ENCODE data around the gene MEGF6.

Gene MEGF6

GRCh38 chr1:3578433-3578805, 32.9 kb downstream of the MEGF6 start:
- no peak overlapping the region for H3K18ac ChIP-seq (ENCODE audit: low read depth in 1 of 2, low read length in 2 of 2)
- no peak overlapping the region for H3K4ac ChIP-seq (ENCODE audit: low read depth in 1 of 2, low read length in 2 of 2)
- no peak overlapping the region for H3K9ac ChIP-seq (ENCODE audit: low read length)
- no peak overlapping the region for H2AK5ac ChIP-seq (ENCODE audit: low read length, severe bottlenecking)
- H3K9me3 ChIP-seq (ENCODE audit: control insufficient read depth, low read length), result no peaks in the 10 kb centered on the region
- H3K36me3 ChIP-seq (ENCODE audit: control insufficient read depth in 1 of 2, insufficient read depth in 2 of 2, low read depth in 1 of 2, low read length in 2 of 2), result no peaks in the 10 kb centered on the region
- no peak overlapping the region for H3K27ac ChIP-seq (ENCODE audit: low read length, poor library complexity, severe bottlenecking)
- no peak overlapping the region for H3K4me3 ChIP-seq (ENCODE audit: insufficient read depth in 1 of 2, low read depth in 1 of 2, low read length in 2 of 2)
- no peak overlapping the region for H2BK12ac ChIP-seq (ENCODE audit: low read length in 2 of 2)
- no peak overlapping the region for H2BK120ac ChIP-seq (ENCODE audit: low read depth, low read length)
- DNase-seq, result no peak
- no peaks in the 10 kb centered on the region for H3K79me1 ChIP-seq (replicated peaks; ENCODE audit: low read length, poor library complexity, severe bottlenecking)
- no peak overlapping the region for H2BK5ac ChIP-seq (ENCODE audit: low read depth, low read length, poor library complexity, severe bottlenecking)
- H2AFZ ChIP-seq (ENCODE audit: low read depth, low read length), result no peak overlapping the region
- H3K4me1 ChIP-seq (ENCODE audit: control insufficient read depth, insufficient read depth, low read depth, low read length), result peaks cover 1% of the 10 kb centered on the region
- no peak overlapping the region for H3K23ac ChIP-seq (ENCODE audit: low read length in 2 of 2)
- no peak overlapping the region for H3K4me2 ChIP-seq (ENCODE audit: low read length, poor library complexity, severe bottlenecking)
- H3K14ac ChIP-seq (ENCODE audit: low read length in 2 of 2), result no peak overlapping the region
- no peak overlapping the region for H2BK15ac ChIP-seq (ENCODE audit: low read depth, poor library complexity, severe bottlenecking)
- no peak overlapping the region for H4K8ac ChIP-seq (ENCODE audit: low read length)
- 78% methylated on average over 8 of the region's 8 CpGs for WGBS
- peaks cover 9 to 34% of the 10 kb centered on the region in 2 experiments for H3K27me3 ChIP-seq (ENCODE audit: control insufficient read depth in 1 of 2, insufficient read depth in 1 of 2, low read length in 2 of 2)
- no peak overlapping the region for H4K91ac ChIP-seq (ENCODE audit: low read length)

DNA sequence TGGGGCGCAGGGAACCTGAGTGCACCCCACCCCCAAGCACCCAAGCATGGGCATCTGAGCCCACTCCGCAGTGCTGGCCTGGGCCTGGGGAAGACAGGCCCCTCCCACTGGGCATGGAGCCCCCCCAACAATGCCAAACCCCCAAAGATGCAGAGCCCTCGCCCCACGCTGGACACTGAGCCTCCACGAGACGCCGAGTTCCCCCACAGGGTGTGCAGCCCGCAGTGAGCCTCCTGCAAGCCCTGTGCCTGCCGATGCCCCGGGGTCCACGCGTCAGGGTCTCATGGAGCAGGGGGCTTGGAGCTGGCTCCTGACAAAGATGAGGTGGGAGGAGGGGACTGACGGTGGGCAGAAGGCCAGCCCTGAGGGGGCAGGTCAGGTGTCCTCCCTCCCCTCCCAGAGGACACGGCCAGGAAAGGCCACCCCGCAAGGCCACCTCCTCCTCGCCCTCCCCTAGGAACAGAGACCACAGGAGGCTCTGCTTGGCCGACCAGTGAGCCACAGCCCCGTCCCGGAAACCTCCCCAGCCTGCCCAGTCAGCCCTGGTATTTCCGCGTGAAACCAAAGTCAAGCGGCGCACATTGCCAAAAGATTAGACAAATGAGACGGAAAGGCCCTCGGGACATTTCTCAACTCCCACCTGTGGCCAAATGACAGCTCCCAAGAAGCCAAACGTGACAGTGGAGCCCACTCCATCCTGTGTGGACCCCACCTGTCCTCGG, 33.4 kb downstream of the MEGF6 start:
- Histone ChIP-seq H3K4me2 (ENCODE audit: low read length, poor library complexity, severe bottlenecking) (no peak overlapping the region), H3K4me1 (ENCODE audit: control insufficient read depth, insufficient read depth, low read depth, low read length) (peaks cover 1% of the 10 kb centered on the region), H3K9ac (ENCODE audit: low read length) (no peak overlapping the region), H2AFZ (ENCODE audit: low read depth, low read length) (no peak overlapping the region), H2AK5ac (ENCODE audit: low read length, severe bottlenecking) (no peak overlapping the region), H3K23ac (ENCODE audit: low read length in 2 of 2) (no peak overlapping the region), H3K14ac (ENCODE audit: low read length in 2 of 2) (no peak overlapping the region), H3K36me3 (ENCODE audit: control insufficient read depth in 1 of 2, insufficient read depth in 2 of 2, low read depth in 1 of 2, low read length in 2 of 2) (no peaks in the 10 kb centered on the region), H3K79me1 (replicated peaks; ENCODE audit: low read length, poor library complexity, severe bottlenecking) (no peaks in the 10 kb centered on the region), H4K91ac (ENCODE audit: low read length) (no peak overlapping the region), H3K27ac (ENCODE audit: low read length, poor library complexity, severe bottlenecking) (no peak overlapping the region), H2BK12ac (ENCODE audit: low read length in 2 of 2) (no peak overlapping the region), H3K9me3 (ENCODE audit: control insufficient read depth, low read length) (no peaks in the 10 kb centered on the region), H2BK5ac (ENCODE audit: low read depth, low read length, poor library complexity, severe bottlenecking) (no peak overlapping the region), H3K4ac (ENCODE audit: low read depth in 1 of 2, low read length in 2 of 2) (no peak overlapping the region), H2BK120ac (ENCODE audit: low read depth, low read length) (no peak overlapping the region), H2BK15ac (ENCODE audit: low read depth, poor library complexity, severe bottlenecking) (no peak overlapping the region), H3K4me3 (ENCODE audit: insufficient read depth in 1 of 2, low read depth in 1 of 2, low read length in 2 of 2) (no peak overlapping the region), H4K8ac (ENCODE audit: low read length) (no peak overlapping the region), H3K18ac (ENCODE audit: low read depth in 1 of 2, low read length in 2 of 2) (no peak overlapping the region), H3K27me3 (ENCODE audit: control insufficient read depth in 1 of 2, insufficient read depth in 1 of 2, low read length in 2 of 2) (peaks cover 9 to 39% of the 10 kb centered on the region in 2 experiments)
- 83% methylated on average over 23 of the region's 27 CpGs for WGBS
- no peak for DNase-seq

GRCh38 chr1:3577300-3577699, 34.0 kb downstream of the MEGF6 start:
- 93% methylated on average over 7 of the region's 7 CpGs for WGBS

GRCh38 chr1:3575993-3576392, 35.3 kb downstream of the MEGF6 start:
- WGBS, result 93% methylated on average over 12 of the region's 15 CpGs

More at GRCh38 chr1:3577300-3577699, 34.0 kb downstream of the MEGF6 start:
- Histone ChIP-seq H3K4me3 (ENCODE audit: insufficient read depth in 1 of 2, low read depth in 1 of 2, low read length in 2 of 2) (no peak overlapping the region), H2AFZ (ENCODE audit: low read depth, low read length) (no peak overlapping the region), H2BK12ac (ENCODE audit: low read length in 2 of 2) (no peak overlapping the region), H3K79me1 (replicated peaks; ENCODE audit: low read length, poor library complexity, severe bottlenecking) (no peaks in the 10 kb centered on the region), H3K9me3 (ENCODE audit: control insufficient read depth, low read length) (no peaks in the 10 kb centered on the region), H3K4me2 (ENCODE audit: low read length, poor library complexity, severe bottlenecking) (no peak overlapping the region), H3K4me1 (ENCODE audit: control insufficient read depth, insufficient read depth, low read depth, low read length) (peaks cover 1% of the 10 kb centered on the region), H3K18ac (ENCODE audit: low read depth in 1 of 2, low read length in 2 of 2) (no peak overlapping the region), H4K8ac (ENCODE audit: low read length) (no peak overlapping the region), H2BK120ac (ENCODE audit: low read depth, low read length) (no peak overlapping the region), H3K36me3 (ENCODE audit: control insufficient read depth in 1 of 2, insufficient read depth in 2 of 2, low read depth in 1 of 2, low read length in 2 of 2) (no peaks in the 10 kb centered on the region), H3K4ac (ENCODE audit: low read depth in 1 of 2, low read length in 2 of 2) (no peak overlapping the region), H4K91ac (ENCODE audit: low read length) (no peak overlapping the region), H3K23ac (ENCODE audit: low read length in 2 of 2) (no peak overlapping the region), H2BK5ac (ENCODE audit: low read depth, low read length, poor library complexity, severe bottlenecking) (no peak overlapping the region), H3K9ac (ENCODE audit: low read length) (no peak overlapping the region), H3K27me3 (ENCODE audit: control insufficient read depth in 1 of 2, insufficient read depth in 1 of 2, low read length in 2 of 2) (peaks cover 9 to 37% of the 10 kb centered on the region in 2 experiments), H2AK5ac (ENCODE audit: low read length, severe bottlenecking) (no peak overlapping the region), H3K27ac (ENCODE audit: low read length, poor library complexity, severe bottlenecking) (no peak overlapping the region), H3K14ac (ENCODE audit: low read length in 2 of 2) (no peak overlapping the region), H2BK15ac (ENCODE audit: low read depth, poor library complexity, severe bottlenecking) (no peak overlapping the region)
- DNase-seq, result no peak

More at GRCh38 chr1:3575993-3576392, 35.3 kb downstream of the MEGF6 start:
- Histone ChIP-seq H3K4me3 (ENCODE audit: insufficient read depth in 1 of 2, low read depth in 1 of 2, low read length in 2 of 2) (no peak overlapping the region), H2AFZ (ENCODE audit: low read depth, low read length) (no peak overlapping the region), H3K27ac (ENCODE audit: low read length, poor library complexity, severe bottlenecking) (no peak overlapping the region), H2BK120ac (ENCODE audit: low read depth, low read length) (no peak overlapping the region), H2BK15ac (ENCODE audit: low read depth, poor library complexity, severe bottlenecking) (no peak overlapping the region), H3K36me3 (ENCODE audit: control insufficient read depth in 1 of 2, insufficient read depth in 2 of 2, low read depth in 1 of 2, low read length in 2 of 2) (no peaks in the 10 kb centered on the region), H3K79me1 (replicated peaks; ENCODE audit: low read length, poor library complexity, severe bottlenecking) (no peaks in the 10 kb centered on the region), H3K9me3 (ENCODE audit: control insufficient read depth, low read length) (no peaks in the 10 kb centered on the region), H3K4me2 (ENCODE audit: low read length, poor library complexity, severe bottlenecking) (no peak overlapping the region), H2AK5ac (ENCODE audit: low read length, severe bottlenecking) (no peak overlapping the region), H2BK5ac (ENCODE audit: low read depth, low read length, poor library complexity, severe bottlenecking) (no peak overlapping the region), H3K4ac (ENCODE audit: low read depth in 1 of 2, low read length in 2 of 2) (no peak overlapping the region), H3K23ac (ENCODE audit: low read length in 2 of 2) (no peak overlapping the region), H3K14ac (ENCODE audit: low read length in 2 of 2) (no peak overlapping the region), H4K8ac (ENCODE audit: low read length) (no peak overlapping the region), H3K18ac (ENCODE audit: low read depth in 1 of 2, low read length in 2 of 2) (no peak overlapping the region), H2BK12ac (ENCODE audit: low read length in 2 of 2) (no peak overlapping the region), H3K4me1 (ENCODE audit: control insufficient read depth, insufficient read depth, low read depth, low read length) (peaks cover 1% of the 10 kb centered on the region), H4K91ac (ENCODE audit: low read length) (no peak overlapping the region), H3K9ac (ENCODE audit: low read length) (no peak overlapping the region), H3K27me3 (ENCODE audit: control insufficient read depth in 1 of 2, insufficient read depth in 1 of 2, low read length in 2 of 2) (peaks cover 9 to 35% of the 10 kb centered on the region in 2 experiments)
- no peak for DNase-seq
